Measurements from ENCODE around the gene PRTG.

GRCh38 chr15:55739641-55740040 is 3.3 kb downstream of the PRTG start:
- TF ChIP-seq POLR2A (conservative IDR thresholded peaks at IDR 0.05): no peak
- TF ChIP-seq SIN3A (IDR thresholded peaks at IDR 0.05; ENCODE audit: borderline replicate concordance in 2 of 2, control insufficient read depth in 1 of 2, low read depth in 2 of 2, low read length in 2 of 2): no peak
- TF ChIP-seq USF1 (CRISPR knock-in tag; IDR thresholded peaks at IDR 0.05): no peak
- TF ChIP-seq ATF3 (IDR thresholded peaks at IDR 0.05): no peak
- no peak for TF ChIP-seq ATF3 (CRISPR knock-in tag; conservative IDR thresholded peaks at IDR 0.05)
- no peak for TF ChIP-seq NRF1 (conservative IDR thresholded peaks at IDR 0.05 in 1 of 2, IDR thresholded peaks at IDR 0.05 in 1 of 2)
- no peak for TF ChIP-seq SAFB (IDR thresholded peaks at IDR 0.05; ENCODE audit: borderline replicate concordance, low read depth, low read length)

Measured in K562 (cell line).